Measurements from ENCODE around the gene CRELD1. TPM values are rescaled to one million over a fixed set of nuclear protein-coding genes. Genes with fewer than 3 reads are reported as not detected.
"Not testable (repeated sequence)": the region's sequence is repeated elsewhere in the genome, so short reads cannot be mapped to it uniquely, and the experiment has no call there.

The CRELD1 gene
- total and polyA plus RNA-seq, 2 donors, result 22.9 to 72.3 TPM

GRCh38 chr3:9898467-9899241, 35.0 kb upstream of the CRELD1 start:
- Histone ChIP-seq H3K4me1 (ENCODE audit: insufficient read depth) (no peaks in the 10 kb centered on the region), H3K27ac (ENCODE audit: low read depth) (no peak overlapping the region), H3K36me3 (ENCODE audit: insufficient read depth) (no peaks in the 10 kb centered on the region), H3K4me3 (ENCODE audit: low read depth, low read length) (no peak overlapping the region)
- no peak for DNase-seq (ENCODE audit: extremely low spot score)
- 60% methylated on average over 8 of the region's 8 CpGs for WGBS

DNA sequence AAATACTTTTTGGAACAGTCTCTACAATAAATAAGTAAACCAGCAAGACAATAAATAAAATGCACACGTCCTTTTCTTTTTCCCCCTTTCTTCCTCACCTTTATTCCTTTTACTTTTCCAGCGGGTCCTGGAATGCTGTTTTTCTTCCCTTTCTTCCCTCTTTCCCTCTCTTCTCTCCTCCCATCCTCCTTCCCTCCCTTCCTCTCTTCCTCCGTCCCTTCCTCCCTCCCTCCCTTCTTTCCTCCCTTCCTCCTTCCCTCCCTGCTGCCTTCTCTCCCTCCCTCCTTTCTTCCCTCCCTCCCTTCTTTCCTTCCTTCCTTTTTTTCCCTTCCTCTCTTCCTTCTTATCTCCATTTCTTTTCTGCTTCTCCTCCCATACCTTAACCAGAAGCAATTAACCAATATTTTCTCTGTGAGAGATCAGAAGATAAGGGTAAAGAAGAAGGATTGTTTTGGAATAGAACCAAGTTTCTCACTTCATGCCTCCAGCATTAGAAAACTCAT, 34.3 kb upstream of the CRELD1 start:
- DNase-seq (ENCODE audit: extremely low spot score), result no peak
- H3K36me3 ChIP-seq (ENCODE audit: insufficient read depth), result no peaks in the 10 kb centered on the region
- 51% methylated on average over 3 of the region's 3 CpGs for WGBS
- no peaks in the 10 kb centered on the region for H3K4me1 ChIP-seq (ENCODE audit: insufficient read depth)
- no peak overlapping the region for H3K27ac ChIP-seq (ENCODE audit: low read depth)
- no peak overlapping the region for H3K4me3 ChIP-seq (ENCODE audit: low read depth, low read length)

GRCh38 chr3:9900965-9901415, 32.6 kb upstream of the CRELD1 start:
- WGBS, result 94% methylated on average over 6 of the region's 6 CpGs
- not testable (repeated sequence) for H3K27ac ChIP-seq (ENCODE audit: low read depth); DNase-seq (ENCODE audit: extremely low spot score); H3K4me3 ChIP-seq (ENCODE audit: low read depth, low read length); H3K36me3 ChIP-seq (ENCODE audit: insufficient read depth); H3K4me1 ChIP-seq (ENCODE audit: insufficient read depth)

DNA sequence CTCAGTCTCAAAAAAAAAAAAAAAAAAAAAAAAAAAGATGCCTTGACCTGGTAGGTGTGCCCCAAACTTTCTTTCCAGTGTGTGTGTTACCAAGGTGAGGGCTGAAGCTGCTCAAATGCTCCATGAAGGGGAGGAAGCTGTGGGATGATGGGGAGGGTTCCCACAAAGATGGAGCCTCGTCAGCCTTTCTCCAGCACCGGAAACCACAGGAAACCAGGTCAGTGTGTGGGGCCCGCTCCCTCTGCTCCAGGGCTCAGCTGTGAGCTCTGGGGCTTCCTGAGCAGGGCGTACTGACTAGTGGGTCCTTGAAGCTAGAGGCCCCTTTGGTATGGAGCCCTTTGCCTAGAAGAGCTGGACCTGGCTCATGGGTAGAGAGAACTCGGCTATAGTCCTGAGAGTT, 31.7 kb upstream of the CRELD1 start:
- Histone ChIP-seq H3K4me1 (ENCODE audit: insufficient read depth) (no peaks in the 10 kb centered on the region), H3K36me3 (ENCODE audit: insufficient read depth) (no peaks in the 10 kb centered on the region), H3K27ac (ENCODE audit: low read depth) (no peak overlapping the region), H3K4me3 (ENCODE audit: low read depth, low read length) (no peak overlapping the region)
- DNase-seq (ENCODE audit: extremely low spot score), result no peak
- 71% methylated on average over 5 of the region's 5 CpGs for WGBS

DNA sequence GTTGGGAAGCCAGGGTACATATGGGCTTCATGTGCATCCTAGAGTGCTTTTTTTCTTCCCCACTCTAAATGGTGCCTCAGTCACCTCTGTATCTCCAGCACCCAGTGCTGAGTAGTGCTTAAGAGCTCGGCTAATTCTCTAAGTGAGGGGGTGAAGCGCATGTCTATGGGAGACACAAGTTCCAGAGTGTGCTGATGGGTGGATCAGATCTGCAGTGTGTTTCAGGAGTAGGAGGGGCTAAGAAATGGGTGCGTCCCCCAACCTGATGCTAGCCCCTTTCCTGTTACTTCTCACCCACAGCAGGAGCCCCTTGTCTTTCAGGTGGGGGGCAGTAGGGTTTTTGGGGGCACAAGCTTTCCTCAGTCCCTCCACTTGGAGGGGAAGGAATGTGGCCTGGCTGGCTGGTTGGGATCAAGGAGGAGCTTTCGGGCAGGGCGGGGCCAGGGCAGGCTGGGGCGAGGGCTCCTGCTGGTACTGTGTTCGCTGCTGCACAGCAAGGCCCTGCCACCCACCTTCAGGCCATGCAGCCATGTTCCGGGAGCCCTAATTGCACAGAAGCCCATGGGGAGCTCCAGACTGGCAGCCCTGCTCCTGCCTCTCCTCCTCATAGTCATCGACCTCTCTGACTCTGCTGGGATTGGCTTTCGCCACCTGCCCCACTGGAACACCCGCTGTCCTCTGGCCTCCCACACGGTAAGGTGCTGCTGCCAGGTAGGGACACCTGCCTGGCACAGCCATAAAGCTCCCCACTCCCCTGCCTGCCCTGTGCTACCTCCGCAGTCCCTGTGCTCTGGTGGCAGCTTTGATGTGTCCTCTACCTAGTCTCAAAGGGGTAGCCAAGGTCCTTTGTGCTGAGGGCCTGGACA, 31.0 kb upstream of the CRELD1 start, which contains the start of gene IL17RE:
TSS of gene IL17RE (plus strand) at position 477 of the 866 bp plus-strand sequence. CDS start at position 562, 85 bp downstream.
- Histone ChIP-seq H3K4me3 (ENCODE audit: low read depth, low read length) (no peak within 1 kb of the TSS), H3K27ac (ENCODE audit: low read depth) (no peak within 1 kb of the TSS), H3K4me1 (ENCODE audit: insufficient read depth) (no peaks in the 10 kb centered on the region), H3K36me3 (ENCODE audit: insufficient read depth) (no peaks in the 10 kb centered on the region)
- WGBS, result 46% methylated on average over 13 of the region's 13 CpGs
- no peak for DNase-seq (ENCODE audit: extremely low spot score)

GRCh38 chr3:9903238-9903624, 30.4 kb upstream of the CRELD1 start:
- no peaks in the 10 kb centered on the region for H3K36me3 ChIP-seq (ENCODE audit: insufficient read depth)
- no peak for DNase-seq (ENCODE audit: extremely low spot score)
- no peak overlapping the region for H3K27ac ChIP-seq (ENCODE audit: low read depth)
- WGBS, result 33% methylated on average over 4 of the region's 4 CpGs
- H3K4me3 ChIP-seq (ENCODE audit: low read depth, low read length), result no peak overlapping the region
- no peaks in the 10 kb centered on the region for H3K4me1 ChIP-seq (ENCODE audit: insufficient read depth)

- Histone ChIP-seq H3K36me3 (ENCODE audit: insufficient read depth) (no peaks in the 10 kb centered on the region), H3K27ac (ENCODE audit: low read depth) (no peak overlapping the region), H3K4me3 (ENCODE audit: low read depth, low read length) (no peak overlapping the region), H3K4me1 (ENCODE audit: insufficient read depth) (no peaks in the 10 kb centered on the region)
- DNase-seq (ENCODE audit: extremely low spot score), result no peak
- WGBS, result 94% methylated on average over 4 of the region's 4 CpGs
Measured at GRCh38 chr3:9903904-9904303, 29.7 kb upstream of the CRELD1 start.

GRCh38 chr3:9906480-9906879, 27.2 kb upstream of the CRELD1 start:
- no peak for DNase-seq (ENCODE audit: extremely low spot score)
- H3K36me3 ChIP-seq (ENCODE audit: insufficient read depth), result no peaks in the 10 kb centered on the region
- H3K4me3 ChIP-seq (ENCODE audit: low read depth, low read length), result no peak overlapping the region
- H3K4me1 ChIP-seq (ENCODE audit: insufficient read depth), result no peaks in the 10 kb centered on the region
- no peak overlapping the region for H3K27ac ChIP-seq (ENCODE audit: low read depth)
- WGBS, result 94% methylated on average over 5 of the region's 5 CpGs

DNA sequence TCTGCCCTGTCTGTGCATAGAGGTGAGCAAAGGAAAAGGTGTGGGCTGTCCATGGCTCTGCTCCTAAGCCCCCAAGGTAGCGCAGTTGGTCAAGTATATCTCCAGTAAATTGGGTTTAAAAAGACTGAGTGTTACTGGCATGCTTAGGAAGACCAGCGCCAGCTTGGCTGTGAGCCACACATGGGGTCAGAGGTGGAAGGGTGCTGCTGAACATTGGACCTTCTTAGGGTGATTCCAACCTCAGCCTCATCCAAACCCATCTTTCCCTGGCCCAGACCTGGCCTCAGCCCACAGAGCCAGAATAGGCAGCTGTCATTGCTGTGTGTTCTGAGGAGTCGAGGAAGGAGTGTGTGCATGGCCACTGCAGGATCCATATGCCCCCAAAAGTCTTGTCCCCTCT, 25.3 kb upstream of the CRELD1 start:
- Histone ChIP-seq H3K4me1 (ENCODE audit: insufficient read depth) (no peaks in the 10 kb centered on the region), H3K27ac (ENCODE audit: low read depth) (no peak overlapping the region), H3K36me3 (ENCODE audit: insufficient read depth) (no peaks in the 10 kb centered on the region), H3K4me3 (ENCODE audit: low read depth, low read length) (no peak overlapping the region)
- WGBS, result 87% methylated on average over 3 of the region's 3 CpGs
- DNase-seq (ENCODE audit: extremely low spot score), result no peak

DNA sequence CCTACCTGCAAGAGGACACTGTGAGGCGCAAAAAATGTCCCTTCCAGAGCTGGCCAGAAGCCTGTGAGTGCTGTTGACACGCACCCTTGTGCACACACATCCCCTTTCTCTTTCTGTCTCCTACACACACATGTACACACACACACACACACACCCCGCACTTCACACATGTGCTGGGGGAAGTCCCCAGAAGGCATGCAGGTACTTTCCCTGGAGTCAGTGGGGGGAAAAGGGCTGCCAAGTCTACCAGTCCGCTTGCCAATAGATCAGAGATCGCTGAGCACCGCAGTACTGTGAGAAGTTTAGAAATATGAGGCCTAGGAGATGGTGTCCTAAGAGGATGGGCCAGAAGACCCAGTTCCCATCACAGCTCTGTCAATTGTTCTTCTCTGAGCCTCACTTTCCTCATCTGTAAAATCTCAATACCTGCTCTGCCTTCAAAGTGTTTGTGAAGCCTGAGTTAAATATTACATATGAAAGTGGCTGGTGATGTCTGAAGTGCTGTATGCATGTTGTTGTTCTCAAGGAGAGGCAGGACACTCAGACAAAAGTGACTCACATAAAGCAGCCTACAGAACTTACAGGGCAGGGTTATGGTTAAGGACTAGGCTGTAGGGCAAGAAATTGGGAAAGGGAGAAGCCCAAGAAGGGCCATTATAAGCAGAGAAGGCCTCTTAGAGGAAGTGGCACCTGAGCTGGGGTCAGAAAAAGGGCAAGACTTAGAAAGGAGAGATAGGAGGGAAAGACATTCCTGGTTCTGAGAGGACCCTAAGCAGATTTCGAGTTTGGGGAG, 24.2 kb upstream of the CRELD1 start:
- H3K4me3 ChIP-seq (ENCODE audit: low read depth, low read length), result no peak overlapping the region
- H3K4me1 ChIP-seq (ENCODE audit: insufficient read depth), result no peaks in the 10 kb centered on the region
- DNase-seq (ENCODE audit: extremely low spot score), result no peak
- WGBS, result 86% methylated on average over 7 of the region's 7 CpGs
- H3K36me3 ChIP-seq (ENCODE audit: insufficient read depth), result no peaks in the 10 kb centered on the region
- no peak overlapping the region for H3K27ac ChIP-seq (ENCODE audit: low read depth)

GRCh38 chr3:9911863-9912262, 21.8 kb upstream of the CRELD1 start:
- WGBS, result 71% methylated on average over 8 of the region's 8 CpGs
- no peak for DNase-seq (ENCODE audit: extremely low spot score)
- no peak overlapping the region for H3K4me3 ChIP-seq (ENCODE audit: low read depth, low read length)
- no peaks in the 10 kb centered on the region for H3K36me3 ChIP-seq (ENCODE audit: insufficient read depth)
- H3K4me1 ChIP-seq (ENCODE audit: insufficient read depth), result no peaks in the 10 kb centered on the region
- no peak overlapping the region for H3K27ac ChIP-seq (ENCODE audit: low read depth)

GRCh38 chr3:9912294-9912935, 21.2 kb upstream of the CRELD1 start:
- no peaks in the 10 kb centered on the region for H3K36me3 ChIP-seq (ENCODE audit: insufficient read depth)
- H3K27ac ChIP-seq (ENCODE audit: low read depth), result no peak overlapping the region
- H3K4me3 ChIP-seq (ENCODE audit: low read depth, low read length), result no peak overlapping the region
- WGBS, result 80% methylated on average over 7 of the region's 7 CpGs
- DNase-seq (ENCODE audit: extremely low spot score), result no peak
- H3K4me1 ChIP-seq (ENCODE audit: insufficient read depth), result no peaks in the 10 kb centered on the region

GRCh38 chr3:9913601-9914000, 20.0 kb upstream of the CRELD1 start:
- no peak overlapping the region for H3K4me3 ChIP-seq (ENCODE audit: low read depth, low read length)
- 68% methylated on average over 5 of the region's 5 CpGs for WGBS
- no peak overlapping the region for H3K27ac ChIP-seq (ENCODE audit: low read depth)
- no peak for DNase-seq (ENCODE audit: extremely low spot score)
- H3K36me3 ChIP-seq (ENCODE audit: insufficient read depth), result no peaks in the 10 kb centered on the region
- H3K4me1 ChIP-seq (ENCODE audit: insufficient read depth), result no peaks in the 10 kb centered on the region

All from urinary bladder (tissue), 4 donors.